ENCODE results near the gene SCYL2.
"Not testable (repeated sequence)": the region's sequence is repeated elsewhere in the genome, so short reads cannot be mapped to it uniquely, and the experiment has no call there.

Gene SCYL2

DNA sequence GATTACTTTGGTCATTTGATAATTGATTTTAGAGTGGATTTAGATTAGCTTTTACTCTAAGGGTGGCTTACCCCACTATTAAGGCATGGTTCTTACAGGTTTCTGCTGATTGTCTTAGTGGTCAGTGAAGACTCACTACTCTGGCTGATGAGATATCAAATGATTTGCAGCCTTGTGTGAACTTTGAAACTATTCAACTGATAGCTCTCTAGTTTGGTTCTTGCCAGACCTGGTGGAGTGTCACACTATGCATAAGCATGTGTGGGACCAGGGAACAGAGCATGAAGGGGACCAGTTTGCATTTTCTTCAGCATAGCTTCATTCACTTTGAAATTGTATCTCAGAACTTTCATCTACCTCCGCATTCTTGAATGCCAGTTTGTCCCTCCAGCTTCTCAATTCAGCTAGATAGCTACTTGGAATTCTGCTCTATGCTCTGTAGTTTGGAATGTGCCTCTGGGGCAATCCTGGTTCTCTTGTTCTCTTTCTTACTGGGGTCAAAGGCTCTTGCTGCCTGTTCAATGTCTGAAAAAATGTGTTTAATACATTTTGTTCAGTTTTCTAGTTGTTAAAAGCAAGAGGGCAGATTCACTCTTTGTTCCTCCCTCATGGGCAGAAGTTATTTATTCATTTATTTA is 12.7 kb downstream of the SCYL2 start:
- POLR2A ChIA-PET, result interaction anchor here (1.6 to 1.8 kb wide), 2 partner anchors 11 to 13 kb away, joined by 5 to 6 read pairs; partner anchors contain the start of genes DEPDC4 and SCYL2
- Histone ChIP-seq H3K9me3 (ENCODE audit: control insufficient read depth, insufficient read depth, low read depth, low read length) (no peaks in the 10 kb centered on the region), H3K27ac (ENCODE audit: extremely low read depth, low read depth, low read length) (no peak overlapping the region), H3K36me3 (ENCODE audit: control insufficient read depth in 2 of 2, insufficient read depth in 1 of 2, low read length in 2 of 2) (peaks cover 4 to 15% of the 10 kb centered on the region in 2 experiments; a peak in 2 of 3 replicates), H3K4me1 (ENCODE audit: control insufficient read depth, insufficient read depth, low read length) (no peaks in the 10 kb centered on the region), H3K4me3 (ENCODE audit: low read depth, low read length) (no peak overlapping the region)
- TF ChIP-seq ZNF138 (tag by site-specific recombination; IDR thresholded peaks at IDR 0.05; ENCODE audit: borderline replicate concordance) (no peak), ZNF76 (tag by site-specific recombination; IDR thresholded peaks at IDR 0.05; ENCODE audit: borderline replicate concordance, low read depth) (no peak), ZNF658 (tag by site-specific recombination; IDR thresholded peaks at IDR 0.05) (no peak), KLF16 (tag by site-specific recombination; IDR thresholded peaks at IDR 0.05) (no peak), ZFP3 (tag by site-specific recombination; IDR thresholded peaks at IDR 0.05; ENCODE audit: low read depth) (no peak), BCL11B (tag by site-specific recombination; IDR thresholded peaks at IDR 0.05; ENCODE audit: low read depth) (no peak), ZNF19 (tag by site-specific recombination; IDR thresholded peaks at IDR 0.05; ENCODE audit: low read depth) (no peak), ZBTB1 (tag by site-specific recombination; IDR thresholded peaks at IDR 0.05) (no peak), ZBTB8A (tag by site-specific recombination; IDR thresholded peaks at IDR 0.05) (no peak), ZEB2 (tag by site-specific recombination; IDR thresholded peaks at IDR 0.05) (no peak)
- TF ChIP-seq, protein P1, sequence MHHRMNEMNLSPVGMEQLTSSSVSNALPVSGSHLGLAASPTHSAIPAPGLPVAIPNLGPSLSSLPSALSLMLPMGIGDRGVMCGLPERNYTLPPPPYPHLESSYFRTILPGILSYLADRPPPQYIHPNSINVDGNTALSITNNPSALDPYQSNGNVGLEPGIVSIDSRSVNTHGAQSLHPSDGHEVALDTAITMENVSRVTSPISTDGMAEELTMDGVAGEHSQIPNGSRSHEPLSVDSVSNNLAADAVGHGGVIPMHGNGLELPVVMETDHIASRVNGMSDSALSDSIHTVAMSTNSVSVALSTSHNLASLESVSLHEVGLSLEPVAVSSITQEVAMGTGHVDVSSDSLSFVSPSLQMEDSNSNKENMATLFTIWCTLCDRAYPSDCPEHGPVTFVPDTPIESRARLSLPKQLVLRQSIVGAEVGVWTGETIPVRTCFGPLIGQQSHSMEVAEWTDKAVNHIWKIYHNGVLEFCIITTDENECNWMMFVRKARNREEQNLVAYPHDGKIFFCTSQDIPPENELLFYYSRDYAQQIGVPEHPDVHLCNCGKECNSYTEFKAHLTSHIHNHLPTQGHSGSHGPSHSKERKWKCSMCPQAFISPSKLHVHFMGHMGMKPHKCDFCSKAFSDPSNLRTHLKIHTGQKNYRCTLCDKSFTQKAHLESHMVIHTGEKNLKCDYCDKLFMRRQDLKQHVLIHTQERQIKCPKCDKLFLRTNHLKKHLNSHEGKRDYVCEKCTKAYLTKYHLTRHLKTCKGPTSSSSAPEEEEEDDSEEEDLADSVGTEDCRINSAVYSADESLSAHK (tag by site-specific recombination; IDR thresholded peaks at IDR 0.05), result no peak
- TF ChIP-seq, protein P2, sequence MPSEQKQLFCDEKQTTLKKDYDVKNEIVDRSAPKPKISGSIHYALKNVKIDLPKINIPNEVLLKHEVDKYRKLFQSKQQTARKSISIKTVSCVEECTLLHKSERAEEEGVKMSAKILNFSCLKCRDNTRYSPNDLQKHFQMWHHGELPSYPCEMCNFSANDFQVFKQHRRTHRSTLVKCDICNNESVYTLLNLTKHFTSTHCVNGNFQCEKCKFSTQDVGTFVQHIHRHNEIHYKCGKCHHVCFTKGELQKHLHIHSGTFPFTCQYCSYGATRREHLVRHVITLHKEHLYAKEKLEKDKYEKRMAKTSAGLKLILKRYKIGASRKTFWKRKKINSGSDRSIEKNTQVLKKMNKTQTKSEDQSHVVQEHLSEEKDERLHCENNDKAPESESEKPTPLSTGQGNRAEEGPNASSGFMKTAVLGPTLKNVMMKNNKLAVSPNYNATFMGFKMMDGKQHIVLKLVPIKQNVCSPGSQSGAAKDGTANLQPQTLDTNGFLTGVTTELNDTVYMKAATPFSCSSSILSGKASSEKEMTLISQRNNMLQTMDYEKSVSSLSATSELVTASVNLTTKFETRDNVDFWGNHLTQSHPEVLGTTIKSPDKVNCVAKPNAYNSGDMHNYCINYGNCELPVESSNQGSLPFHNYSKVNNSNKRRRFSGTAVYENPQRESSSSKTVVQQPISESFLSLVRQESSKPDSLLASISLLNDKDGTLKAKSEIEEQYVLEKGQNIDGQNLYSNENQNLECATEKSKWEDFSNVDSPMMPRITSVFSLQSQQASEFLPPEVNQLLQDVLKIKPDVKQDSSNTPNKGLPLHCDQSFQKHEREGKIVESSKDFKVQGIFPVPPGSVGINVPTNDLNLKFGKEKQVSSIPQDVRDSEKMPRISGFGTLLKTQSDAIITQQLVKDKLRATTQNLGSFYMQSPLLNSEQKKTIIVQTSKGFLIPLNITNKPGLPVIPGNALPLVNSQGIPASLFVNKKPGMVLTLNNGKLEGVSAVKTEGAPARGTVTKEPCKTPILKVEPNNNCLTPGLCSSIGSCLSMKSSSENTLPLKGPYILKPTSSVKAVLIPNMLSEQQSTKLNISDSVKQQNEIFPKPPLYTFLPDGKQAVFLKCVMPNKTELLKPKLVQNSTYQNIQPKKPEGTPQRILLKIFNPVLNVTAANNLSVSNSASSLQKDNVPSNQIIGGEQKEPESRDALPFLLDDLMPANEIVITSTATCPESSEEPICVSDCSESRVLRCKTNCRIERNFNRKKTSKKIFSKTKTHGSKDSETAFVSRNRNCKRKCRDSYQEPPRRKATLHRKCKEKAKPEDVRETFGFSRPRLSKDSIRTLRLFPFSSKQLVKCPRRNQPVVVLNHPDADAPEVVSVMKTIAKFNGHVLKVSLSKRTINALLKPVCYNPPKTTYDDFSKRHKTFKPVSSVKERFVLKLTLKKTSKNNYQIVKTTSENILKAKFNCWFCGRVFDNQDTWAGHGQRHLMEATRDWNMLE (tag by site-specific recombination; conservative IDR thresholded peaks at IDR 0.05; ENCODE audit: low read depth), result no peak
- TF ChIP-seq, protein P3, sequence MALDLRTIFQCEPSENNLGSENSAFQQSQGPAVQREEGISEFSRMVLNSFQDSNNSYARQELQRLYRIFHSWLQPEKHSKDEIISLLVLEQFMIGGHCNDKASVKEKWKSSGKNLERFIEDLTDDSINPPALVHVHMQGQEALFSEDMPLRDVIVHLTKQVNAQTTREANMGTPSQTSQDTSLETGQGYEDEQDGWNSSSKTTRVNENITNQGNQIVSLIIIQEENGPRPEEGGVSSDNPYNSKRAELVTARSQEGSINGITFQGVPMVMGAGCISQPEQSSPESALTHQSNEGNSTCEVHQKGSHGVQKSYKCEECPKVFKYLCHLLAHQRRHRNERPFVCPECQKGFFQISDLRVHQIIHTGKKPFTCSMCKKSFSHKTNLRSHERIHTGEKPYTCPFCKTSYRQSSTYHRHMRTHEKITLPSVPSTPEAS (tag by site-specific recombination; IDR thresholded peaks at IDR 0.05), result no peak
- CTCF ChIA-PET, result interaction anchor here (0.7 kb wide), 2 partner anchors 70 to 464 kb away, joined by 3 to 4 read pairs; no protein-coding TSS in a partner anchor

DNA sequence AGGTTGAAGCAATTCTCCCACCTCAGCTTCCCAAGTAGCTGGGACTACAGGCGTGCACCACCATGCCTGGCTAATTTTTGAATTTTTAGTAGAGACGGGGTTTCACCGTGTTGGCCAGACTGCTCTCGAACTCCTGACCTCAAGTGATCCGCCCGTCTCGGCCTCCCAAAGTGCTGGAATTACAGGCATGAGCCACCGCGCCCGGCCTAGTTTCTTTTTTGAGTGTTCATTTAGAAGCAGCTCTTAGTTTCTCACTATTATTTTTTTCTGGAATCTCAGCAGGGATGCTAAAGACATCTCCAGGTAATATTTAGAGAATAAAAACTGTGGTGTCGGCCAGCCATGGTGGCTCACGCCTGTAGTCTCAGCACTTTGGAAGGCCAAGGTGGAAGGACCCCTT is 17.6 kb downstream of the SCYL2 start:
- not testable (repeated sequence) for H3K36me3 ChIP-seq (ENCODE audit: control insufficient read depth in 2 of 2, insufficient read depth in 1 of 2, low read length in 2 of 2); H3K4me3 ChIP-seq (ENCODE audit: low read depth, low read length); H3K27ac ChIP-seq (ENCODE audit: extremely low read depth, low read depth, low read length); H3K9me3 ChIP-seq (ENCODE audit: control insufficient read depth, insufficient read depth, low read depth, low read length); H3K4me1 ChIP-seq (ENCODE audit: control insufficient read depth, insufficient read depth, low read length)
- ChIA-PET CTCF (interaction anchor here (0.7 to 1.6 kb wide), 3 partner anchors 8 to 64 kb away, joined by 3 to 4 read pairs (median 3); no protein-coding TSS in a partner anchor), POLR2A (interaction anchor here (0.8 kb wide), 1 partner anchor 18 kb away, joined by 8 read pairs; the partner anchor contains the start of genes DEPDC4 and SCYL2)

Measured in HEK293 (cell line).